H1 (cell line): Measurements from ENCODE around the gene CD164L2.

Source experiments
- CHD2 ChIP-seq: IDR thresholded peaks from 2 replicates; pipeline ENCODE4 v1.6.1; 2012; ENCODE audit warnings: low read length, improper control_type of control experiment
- EZH2 ChIP-seq: fragments of 200-600 bp; sonication (generic); IDR thresholded peaks from 2 replicates; pipeline ENCODE4 v1.7.1; 2012; ENCODE audit warnings: low read depth, mild to moderate bottlenecking, moderate library complexity, low read length, inconsistent platforms; ENCODE audit not compliant: severe bottlenecking
- GTF2F1 ChIP-seq: IDR thresholded peaks from 2 replicates; pipeline ENCODE4 v1.6.1; 2012; ENCODE audit warnings: low read depth, low read length, improper control_type of control experiment, borderline replicate concordance
- JUN ChIP-seq: IDR thresholded peaks from 2 replicates; pipeline ENCODE4 v1.6.1; 2011; ENCODE audit warnings: low read depth, mild to moderate bottlenecking, improper control_type of control experiment, low read length
- RFX5 ChIP-seq: IDR thresholded peaks from 2 replicates; pipeline ENCODE4 v1.6.1; 2011; ENCODE audit warnings: low read depth, low read length, improper control_type of control experiment, borderline replicate concordance
- TF ChIP-seq, protein P1 (sequence below): IDR thresholded peaks from 2 replicates; pipeline ENCODE4 v1.6.1; 2011; ENCODE audit warnings: low read length, improper control_type of control experiment
- TF ChIP-seq, protein P2 (sequence below), 3 experiments: IDR thresholded peaks; 1 replicate in 2 of 3; 2 replicates in 1 of 3; pipeline versions ENCODE4 v1.5.1 to v1.6.1; 2011; ENCODE audit warnings: low read length in 3 of 3, mild to moderate bottlenecking in 3 of 3, inconsistent platforms in 2 of 3, low read depth in 1 of 3, moderate library complexity in 1 of 3; ENCODE audit not compliant: insufficient read depth in 1 of 3; ENCODE audit errors: control extremely low read depth in 1 of 3

DNA sequence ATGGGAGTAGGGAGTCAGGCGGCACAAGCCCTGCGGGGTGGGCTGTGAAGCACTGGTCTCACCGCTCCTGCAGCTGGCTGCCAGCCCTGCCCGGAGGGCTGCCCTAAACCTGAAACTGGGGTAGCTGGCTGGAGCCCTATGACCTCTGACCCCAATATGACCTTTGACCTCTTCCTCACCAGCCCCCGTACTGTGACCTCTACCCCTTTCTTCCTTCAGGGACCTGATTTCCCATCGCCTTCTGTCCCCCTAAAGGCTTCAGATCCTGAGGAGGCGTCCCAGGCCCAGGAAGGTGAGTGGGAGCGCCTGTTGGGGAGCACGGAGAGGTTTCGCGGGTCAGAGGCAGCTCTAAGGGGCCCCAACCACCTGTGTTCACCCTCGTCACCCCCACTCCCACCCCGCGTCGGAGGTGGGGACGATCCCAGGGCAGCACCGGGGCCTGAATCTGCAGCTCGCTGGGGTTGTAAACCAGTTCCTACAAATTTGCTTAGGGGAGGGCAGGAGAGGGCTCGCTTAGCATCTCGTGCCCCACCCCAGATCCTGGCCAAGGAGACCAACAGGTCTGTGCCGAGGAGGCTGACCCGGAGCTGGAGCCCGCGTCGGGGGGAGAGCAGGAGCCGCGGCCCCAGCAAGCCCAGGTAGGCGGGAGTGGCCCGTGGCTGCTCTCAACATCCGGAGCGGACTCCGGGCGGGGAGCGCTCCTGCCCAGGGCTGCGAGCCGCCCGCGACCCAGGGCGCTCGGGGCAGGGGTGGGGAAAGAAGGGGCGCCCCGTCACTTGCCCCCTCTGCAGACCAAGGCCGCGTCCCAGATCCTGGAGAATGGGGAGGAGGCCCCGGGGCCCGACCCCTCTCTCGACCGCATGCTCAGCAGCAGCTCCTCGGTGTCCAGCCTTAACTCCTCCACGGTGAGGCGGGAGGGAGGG is 34.0 kb downstream of the CD164L2 start:
- TF ChIP-seq CHD2 (0 out of 2 replicates have a peak, but pooled peaks have one; percentile 19), JUN (no peak), EZH2 (no peak), RFX5 (peak; percentile 45; the same call in 1 of the 2 replicates), GTF2F1 (no peak)
- TF ChIP-seq, protein P1, sequence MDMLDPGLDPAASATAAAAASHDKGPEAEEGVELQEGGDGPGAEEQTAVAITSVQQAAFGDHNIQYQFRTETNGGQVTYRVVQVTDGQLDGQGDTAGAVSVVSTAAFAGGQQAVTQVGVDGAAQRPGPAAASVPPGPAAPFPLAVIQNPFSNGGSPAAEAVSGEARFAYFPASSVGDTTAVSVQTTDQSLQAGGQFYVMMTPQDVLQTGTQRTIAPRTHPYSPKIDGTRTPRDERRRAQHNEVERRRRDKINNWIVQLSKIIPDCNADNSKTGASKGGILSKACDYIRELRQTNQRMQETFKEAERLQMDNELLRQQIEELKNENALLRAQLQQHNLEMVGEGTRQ, result no peak
- TF ChIP-seq, protein P2, sequence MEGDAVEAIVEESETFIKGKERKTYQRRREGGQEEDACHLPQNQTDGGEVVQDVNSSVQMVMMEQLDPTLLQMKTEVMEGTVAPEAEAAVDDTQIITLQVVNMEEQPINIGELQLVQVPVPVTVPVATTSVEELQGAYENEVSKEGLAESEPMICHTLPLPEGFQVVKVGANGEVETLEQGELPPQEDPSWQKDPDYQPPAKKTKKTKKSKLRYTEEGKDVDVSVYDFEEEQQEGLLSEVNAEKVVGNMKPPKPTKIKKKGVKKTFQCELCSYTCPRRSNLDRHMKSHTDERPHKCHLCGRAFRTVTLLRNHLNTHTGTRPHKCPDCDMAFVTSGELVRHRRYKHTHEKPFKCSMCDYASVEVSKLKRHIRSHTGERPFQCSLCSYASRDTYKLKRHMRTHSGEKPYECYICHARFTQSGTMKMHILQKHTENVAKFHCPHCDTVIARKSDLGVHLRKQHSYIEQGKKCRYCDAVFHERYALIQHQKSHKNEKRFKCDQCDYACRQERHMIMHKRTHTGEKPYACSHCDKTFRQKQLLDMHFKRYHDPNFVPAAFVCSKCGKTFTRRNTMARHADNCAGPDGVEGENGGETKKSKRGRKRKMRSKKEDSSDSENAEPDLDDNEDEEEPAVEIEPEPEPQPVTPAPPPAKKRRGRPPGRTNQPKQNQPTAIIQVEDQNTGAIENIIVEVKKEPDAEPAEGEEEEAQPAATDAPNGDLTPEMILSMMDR (IDR thresholded peaks at IDR 0.05; ENCODE audit: control extremely low read depth in 1 of 3, insufficient read depth in 1 of 3, low read depth in 1 of 3, low read length in 3 of 3), result no peak
